HepG2 (cell line): ENCODE measurements around the gene NCOA5. TPM values are rescaled to one million over a fixed set of nuclear protein-coding genes. Genes with fewer than 3 reads are reported as not detected.

Source experiments
- ATAC-seq: fragments of 200-7000 bp; cut with Tn5 transposase; 3 replicates; pipeline ENCODE4 v1.9.1; 2020; ENCODE audit warnings: mild to moderate bottlenecking, moderate library complexity
- BruUV-seq: library from RNA; stranded (reverse); fragments of 400-500 nt; replicated peaks from 2 replicates; lab custom pipeline; 2021; lab: Mats Ljungman, UMichigan
- CTCF ChIA-PET: fragments of 300-600 bp; formaldehyde crosslinking; extraction: SDS; loops from one replicate; lab custom pipeline; 2021; ENCODE audit warnings: low total read pairs, inconsistent platforms, low intra/inter-chr PET ratio; lab: Yijun Ruan, JAX
- POLR2A ChIA-PET: fragments of 350-600 bp; sonication (Branson Sonifier 250); formaldehyde crosslinking; loops from one replicate; lab custom pipeline; 2020; ENCODE audit warnings: antibody characterized with exemption, inconsistent platforms; lab: Yijun Ruan, JAX
- DNase-seq: peaks from one replicate; pipeline ENCODE4 v3.0.0-alpha.2; 2015; ENCODE audit warnings: low spot score
- FAIRE-seq: peaks from 3 replicates; lab custom pipeline; 2011; peaks lifted over from hg19 to GRCh38; lab: Jason Lieb, UNC
- H2AFZ ChIP-seq: one replicate; pipeline ENCODE4 v1.6.1; 2011; ENCODE audit warnings: low read length, inconsistent platforms
- H3K27ac ChIP-seq: fragments of 300-600 bp; 3 replicates; pipeline ENCODE4 v1.8.0; 2011; ENCODE audit warnings: mixed run types, mild to moderate bottlenecking, mixed read lengths, low read length, inconsistent platforms; ENCODE audit not compliant: insufficient read depth; ENCODE audit errors: extremely low read length
- H3K27me3 ChIP-seq, 2 experiments: fragments of 200-600 bp in 1 of 2; 2 replicates in 1 of 2; 3 replicates in 1 of 2; pipeline versions ENCODE4 v1.6.0 to v1.8.0; 2011; ENCODE audit warnings: low read length in 2 of 2, mild to moderate bottlenecking in 2 of 2, moderate library complexity in 2 of 2, inconsistent platforms in 1 of 2; ENCODE audit not compliant: insufficient read depth in 2 of 2, control insufficient read depth in 1 of 2
- H3K36me3 ChIP-seq, 2 experiments: fragments of 200-600 bp in 1 of 2; replicated peaks in 1 of 2; 2 replicates in 1 of 2; 3 replicates in 1 of 2; pipeline versions ENCODE4 v1.5.1 to v1.8.0; 2011; ENCODE audit warnings: low read length in 2 of 2, inconsistent platforms in 1 of 2; ENCODE audit not compliant: insufficient read depth in 2 of 2, control insufficient read depth in 1 of 2
- H3K4me1 ChIP-seq: 2 replicates; pipeline ENCODE4 v1.5.1; 2012; ENCODE audit warnings: low read length, inconsistent platforms; ENCODE audit not compliant: insufficient read depth
- H3K4me2 ChIP-seq: 2 replicates; pipeline ENCODE4 v1.6.0; 2011; ENCODE audit warnings: low read depth, low read length, inconsistent platforms
- H3K4me3 ChIP-seq, 3 experiments: fragments of 200-600 bp in 1 of 3; sonication (generic), shearing (Covaris generic) in 1 of 3; replicated peaks in 1 of 3; 2 replicates each; pipeline ENCODE4 v1.5.1; 2011 to 2016; ENCODE audit warnings: low read length in 3 of 3, inconsistent platforms in 2 of 3, low read depth in 2 of 3, mild to moderate bottlenecking in 2 of 3, control low read depth in 1 of 3, mixed read lengths in 1 of 3; ENCODE audit not compliant: insufficient read depth in 1 of 3
- H3K79me2 ChIP-seq: one replicate; pipeline ENCODE4 v1.6.1; 2011; ENCODE audit warnings: low read length, inconsistent platforms; ENCODE audit not compliant: insufficient read depth
- H3K9ac ChIP-seq: 2 replicates; pipeline ENCODE4 v1.6.0; 2011; ENCODE audit warnings: mild to moderate bottlenecking, low read depth, low read length, inconsistent platforms; ENCODE audit not compliant: insufficient read depth
- H3K9me3 ChIP-seq: 2 replicates; pipeline ENCODE4 v1.5.1; 2012; ENCODE audit warnings: mild to moderate bottlenecking, low read length
- H4K20me1 ChIP-seq: 2 replicates; pipeline ENCODE4 v1.6.0; 2011; ENCODE audit warnings: inconsistent platforms, mild to moderate bottlenecking, low read length, moderate library complexity; ENCODE audit not compliant: insufficient read depth
- HNRNPK ChIP-seq: fragments of 200-400 bp; formaldehyde crosslinking; IDR thresholded peaks from 2 replicates; pipeline ENCODE4 v1.6.1; 2018; ENCODE audit warnings: low read length, low read depth, moderate library complexity, mild to moderate bottlenecking; ENCODE audit not compliant: poor library complexity, severe bottlenecking
- JUND ChIP-seq: sonication (generic); formaldehyde crosslinking; IDR thresholded peaks from 2 replicates; pipeline ENCODE4 v1.8.0; 2022; ENCODE audit warnings: mild to moderate bottlenecking, missing genetic modification reagents
- MIER2 ChIP-seq: IDR thresholded peaks from 2 replicates; pipeline ENCODE4 v1.6.1; 2016; ENCODE audit warnings: missing biosample characterization, missing genetic modification reagents
- REPIN1 ChIP-seq: sonication (generic); formaldehyde crosslinking; IDR thresholded peaks from 2 replicates; pipeline ENCODE4 v1.8.0; 2022; ENCODE audit warnings: missing genetic modification reagents, low read depth, mild to moderate bottlenecking, borderline replicate concordance
- ZNF274 ChIP-seq: sonication (generic); formaldehyde crosslinking; IDR thresholded peaks from 2 replicates; pipeline ENCODE4 v1.5.1; 2020; ENCODE audit warnings: mild to moderate bottlenecking, missing genetic modification reagents
- ZNF282 ChIP-seq: fragments of 450-650 bp; IDR thresholded peaks from 2 replicates; pipeline ENCODE4 v1.6.1; 2018; ENCODE audit not compliant: partially characterized antibody
- ZNF441 ChIP-seq: sonication (generic); formaldehyde crosslinking; IDR thresholded peaks from 2 replicates; pipeline ENCODE4 v1.7.0; 2021; ENCODE audit warnings: missing genetic modification reagents, borderline replicate concordance
- ZNF563 ChIP-seq: sonication (generic); formaldehyde crosslinking; IDR thresholded peaks from 2 replicates; pipeline ENCODE4 v1.8.0; 2022; ENCODE audit warnings: mild to moderate bottlenecking, moderate library complexity, missing genetic modification reagents
- WGBS: methylation state at CpG from one replicate; pipeline ENCODE4 v1.1.6; 2017; ENCODE audit warnings: low lambda C conversion rate; 5-methylcytosine and 5-hydroxymethylcytosine counted together
- in situ Hi-C: cut with HindIII; loops from 2 replicates; pipeline ENCODE4 v1.10.0; 2017; ENCODE audit warnings: low pct_unique_long_range_greater_than_20kb; ENCODE audit not compliant: extremely low pct_ligation_motif_present
- intact Hi-C: fragments of 100-400 bp; cut with micrococcal nuclease; formaldehyde crosslinking; loops from one replicate; pipeline ENCODE4 v1.10.0; 2022; ENCODE audit not compliant: unreplicated experiment
- polyA plus RNA-seq, 8 experiments: library from polyadenylated mRNA; depleted of rRNA in 3 of 8; stranded (reverse) in 7 of 8; unstranded in 1 of 8; fragments of >200 nt; fragmentation: Illumina TruSeq in 4 of 8; extraction: Trizol in 4 of 8; gene quantifications; 2 replicates each; pipeline versions ENCODE4 v1.2.1 to v1.2.3, GENCODE V29; 2011 to 2016; ENCODE audit warnings: low read depth in 4 of 8, missing spikeins in 1 of 8, mixed read lengths in 1 of 8; ENCODE audit not compliant: insufficient read depth in 1 of 8
- total RNA-seq, 5 experiments: library from RNA; depleted of rRNA; stranded (reverse); fragments of >200 nt; fragmentation: Illumina TruSeq; extraction: Trizol; gene quantifications; 2 replicates each; pipeline ENCODE4 v1.2.3, GENCODE V29; 2016; ENCODE audit warnings: low read depth in 1 of 5
- TF ChIP-seq, protein P1 (sequence below): sonication (generic); formaldehyde crosslinking; IDR thresholded peaks from 2 replicates; pipeline ENCODE4 v1.8.1; 2023; ENCODE audit warnings: mild to moderate bottlenecking, moderate library complexity, missing genetic modification reagents
- TF ChIP-seq, protein P2 (sequence below): sonication (generic); formaldehyde crosslinking; IDR thresholded peaks from 2 replicates; pipeline ENCODE4 v1.4.0; 2020; ENCODE audit warnings: missing genetic modification reagents
- TF ChIP-seq, protein P3 (sequence below): sonication (generic); formaldehyde crosslinking; IDR thresholded peaks from 2 replicates; pipeline ENCODE4 v1.5.0; 2020; ENCODE audit warnings: missing genetic modification reagents, mild to moderate bottlenecking, borderline replicate concordance
- TF ChIP-seq, protein P4 (sequence below): sonication (generic); formaldehyde crosslinking; IDR thresholded peaks from 2 replicates; pipeline ENCODE4 v1.4.0; 2020; ENCODE audit warnings: missing genetic modification reagents
- TF ChIP-seq, protein P5 (sequence below): sonication (generic); formaldehyde crosslinking; IDR thresholded peaks from 2 replicates; pipeline ENCODE4 v1.5.0; 2020; ENCODE audit warnings: missing genetic modification reagents
- TF ChIP-seq, protein P6 (sequence below): sonication (generic); formaldehyde crosslinking; IDR thresholded peaks from 2 replicates; pipeline ENCODE4 v1.4.0; 2020; ENCODE audit warnings: mild to moderate bottlenecking, missing genetic modification reagents

NCOA5 gene
- total and polyA plus RNA-seq, 2 of the 13 experiments (the other 11 are each of a cell fraction or from before 2014, with no cell fraction given), result 16.5 to 28.4 TPM

DNA sequence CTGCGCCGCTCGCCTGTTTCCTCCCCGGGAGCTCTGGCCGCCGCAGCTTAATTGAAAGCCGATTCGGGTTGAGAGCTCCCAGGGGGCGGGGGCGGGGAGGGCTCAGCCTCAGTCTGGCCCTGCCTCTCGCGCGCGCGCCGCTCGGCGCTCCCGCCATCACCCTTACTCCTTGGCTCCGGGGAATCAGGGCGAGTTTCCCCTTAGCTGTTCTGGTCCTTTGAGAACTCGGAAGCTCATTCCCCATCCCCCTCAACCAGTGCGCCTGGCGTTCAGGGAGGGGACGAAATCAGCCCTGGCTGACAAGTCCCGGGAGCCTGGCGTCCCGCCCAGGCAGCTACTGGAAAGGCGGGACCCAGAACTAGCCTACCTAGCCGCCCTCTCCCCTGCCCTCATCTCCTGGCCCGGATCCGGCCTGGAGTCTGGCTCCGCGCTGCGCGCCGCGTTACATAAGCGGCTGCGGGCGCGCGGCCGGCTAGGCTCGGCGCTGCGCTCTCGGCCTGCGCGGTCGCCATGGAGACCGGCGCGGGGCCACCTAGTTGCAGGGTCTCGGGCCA lies 58.0 kb downstream of the NCOA5 start:
- CTCF ChIA-PET, result interaction anchor here (1.0 kb wide), 1 partner anchor 9 kb away, joined by 3 read pairs; no protein-coding TSS in a partner anchor
- DNase-seq (no peak), ATAC-seq (peak; percentile 27), FAIRE-seq (no peak)
- Histone ChIP-seq H3K4me2 (peak overlapping the region; percentile 28), H3K9me3 (no peaks in the 10 kb centered on the region), H3K36me3 (no peaks in the 10 kb centered on the region), H3K4me1 (no peaks in the 10 kb centered on the region), H3K79me2 (no peaks in the 10 kb centered on the region), H3K4me3 (peak overlapping the region in 1 of 3 experiments; percentile 24; a peak in 1 of 6 replicates), H2AFZ (no peak overlapping the region), H3K27me3 (peaks cover 7 to 32% of the 10 kb centered on the region in 2 experiments), H3K9ac (no peak overlapping the region), H3K27ac (no peak overlapping the region), H4K20me1 (peaks cover 27% of the 10 kb centered on the region)
- BruUV-seq, result no TSS peak
- intact Hi-C loops (no loop called here), in situ Hi-C loops (no loop called here)
- 8% methylated on average over 43 of the region's 55 CpGs for WGBS
- POLR2A ChIA-PET, result no interaction called here
- TF ChIP-seq ZNF563 (CRISPR knock-in tag) (0 out of 2 replicates have a peak, but pooled peaks have one; percentile 26), JUND (CRISPR knock-in tag) (no peak), MIER2 (CRISPR knock-in tag) (0 out of 2 replicates have a peak, but pooled peaks have one; percentile 52), HNRNPK (peak; percentile 36), ZNF441 (CRISPR knock-in tag) (no peak), ZNF282 (no peak), REPIN1 (no peak), ZNF274 (CRISPR knock-in tag) (no peak)
- TF ChIP-seq, protein P1, sequence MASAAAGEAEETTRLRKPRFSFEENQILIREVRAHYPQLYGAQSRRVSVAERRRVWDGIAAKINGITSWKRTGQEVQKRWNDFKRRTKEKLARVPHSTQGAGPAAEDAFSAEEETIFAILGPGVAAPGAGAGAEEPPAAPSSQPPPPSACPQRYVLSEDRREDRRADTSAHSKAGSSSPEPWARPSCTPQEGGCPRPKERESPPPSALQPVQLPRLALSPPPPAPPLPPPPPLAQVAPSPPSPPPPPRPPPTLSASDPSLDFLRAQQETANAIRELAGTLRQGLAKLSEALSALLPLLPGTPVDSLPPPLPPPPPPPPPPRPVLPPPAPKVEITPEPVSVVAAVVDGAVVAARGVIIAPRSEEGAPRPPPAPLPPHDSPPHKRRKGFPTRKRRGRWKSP (CRISPR knock-in tag), result peak; percentile 44; the same call in 1 of the 2 replicates
- TF ChIP-seq, protein P2, sequence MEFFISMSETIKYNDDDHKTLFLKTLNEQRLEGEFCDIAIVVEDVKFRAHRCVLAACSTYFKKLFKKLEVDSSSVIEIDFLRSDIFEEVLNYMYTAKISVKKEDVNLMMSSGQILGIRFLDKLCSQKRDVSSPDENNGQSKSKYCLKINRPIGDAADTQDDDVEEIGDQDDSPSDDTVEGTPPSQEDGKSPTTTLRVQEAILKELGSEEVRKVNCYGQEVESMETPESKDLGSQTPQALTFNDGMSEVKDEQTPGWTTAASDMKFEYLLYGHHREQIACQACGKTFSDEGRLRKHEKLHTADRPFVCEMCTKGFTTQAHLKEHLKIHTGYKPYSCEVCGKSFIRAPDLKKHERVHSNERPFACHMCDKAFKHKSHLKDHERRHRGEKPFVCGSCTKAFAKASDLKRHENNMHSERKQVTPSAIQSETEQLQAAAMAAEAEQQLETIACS (CRISPR knock-in tag), result peak; percentile 62
- TF ChIP-seq, protein P3, sequence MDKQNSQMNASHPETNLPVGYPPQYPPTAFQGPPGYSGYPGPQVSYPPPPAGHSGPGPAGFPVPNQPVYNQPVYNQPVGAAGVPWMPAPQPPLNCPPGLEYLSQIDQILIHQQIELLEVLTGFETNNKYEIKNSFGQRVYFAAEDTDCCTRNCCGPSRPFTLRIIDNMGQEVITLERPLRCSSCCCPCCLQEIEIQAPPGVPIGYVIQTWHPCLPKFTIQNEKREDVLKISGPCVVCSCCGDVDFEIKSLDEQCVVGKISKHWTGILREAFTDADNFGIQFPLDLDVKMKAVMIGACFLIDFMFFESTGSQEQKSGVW (CRISPR knock-in tag), result no peak
- TF ChIP-seq, protein P4, sequence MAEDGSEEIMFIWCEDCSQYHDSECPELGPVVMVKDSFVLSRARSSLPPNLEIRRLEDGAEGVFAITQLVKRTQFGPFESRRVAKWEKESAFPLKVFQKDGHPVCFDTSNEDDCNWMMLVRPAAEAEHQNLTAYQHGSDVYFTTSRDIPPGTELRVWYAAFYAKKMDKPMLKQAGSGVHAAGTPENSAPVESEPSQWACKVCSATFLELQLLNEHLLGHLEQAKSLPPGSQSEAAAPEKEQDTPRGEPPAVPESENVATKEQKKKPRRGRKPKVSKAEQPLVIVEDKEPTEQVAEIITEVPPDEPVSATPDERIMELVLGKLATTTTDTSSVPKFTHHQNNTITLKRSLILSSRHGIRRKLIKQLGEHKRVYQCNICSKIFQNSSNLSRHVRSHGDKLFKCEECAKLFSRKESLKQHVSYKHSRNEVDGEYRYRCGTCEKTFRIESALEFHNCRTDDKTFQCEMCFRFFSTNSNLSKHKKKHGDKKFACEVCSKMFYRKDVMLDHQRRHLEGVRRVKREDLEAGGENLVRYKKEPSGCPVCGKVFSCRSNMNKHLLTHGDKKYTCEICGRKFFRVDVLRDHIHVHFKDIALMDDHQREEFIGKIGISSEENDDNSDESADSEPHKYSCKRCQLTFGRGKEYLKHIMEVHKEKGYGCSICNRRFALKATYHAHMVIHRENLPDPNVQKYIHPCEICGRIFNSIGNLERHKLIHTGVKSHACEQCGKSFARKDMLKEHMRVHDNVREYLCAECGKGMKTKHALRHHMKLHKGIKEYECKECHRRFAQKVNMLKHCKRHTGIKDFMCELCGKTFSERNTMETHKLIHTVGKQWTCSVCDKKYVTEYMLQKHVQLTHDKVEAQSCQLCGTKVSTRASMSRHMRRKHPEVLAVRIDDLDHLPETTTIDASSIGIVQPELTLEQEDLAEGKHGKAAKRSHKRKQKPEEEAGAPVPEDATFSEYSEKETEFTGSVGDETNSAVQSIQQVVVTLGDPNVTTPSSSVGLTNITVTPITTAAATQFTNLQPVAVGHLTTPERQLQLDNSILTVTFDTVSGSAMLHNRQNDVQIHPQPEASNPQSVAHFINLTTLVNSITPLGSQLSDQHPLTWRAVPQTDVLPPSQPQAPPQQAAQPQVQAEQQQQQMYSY (CRISPR knock-in tag), result peak; percentile 81
- TF ChIP-seq, protein P5, sequence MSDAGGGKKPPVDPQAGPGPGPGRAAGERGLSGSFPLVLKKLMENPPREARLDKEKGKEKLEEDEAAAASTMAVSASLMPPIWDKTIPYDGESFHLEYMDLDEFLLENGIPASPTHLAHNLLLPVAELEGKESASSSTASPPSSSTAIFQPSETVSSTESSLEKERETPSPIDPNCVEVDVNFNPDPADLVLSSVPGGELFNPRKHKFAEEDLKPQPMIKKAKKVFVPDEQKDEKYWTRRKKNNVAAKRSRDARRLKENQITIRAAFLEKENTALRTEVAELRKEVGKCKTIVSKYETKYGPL (CRISPR knock-in tag), result peak; percentile 22; the same call in 1 of the 2 replicates
- TF ChIP-seq, protein P6, sequence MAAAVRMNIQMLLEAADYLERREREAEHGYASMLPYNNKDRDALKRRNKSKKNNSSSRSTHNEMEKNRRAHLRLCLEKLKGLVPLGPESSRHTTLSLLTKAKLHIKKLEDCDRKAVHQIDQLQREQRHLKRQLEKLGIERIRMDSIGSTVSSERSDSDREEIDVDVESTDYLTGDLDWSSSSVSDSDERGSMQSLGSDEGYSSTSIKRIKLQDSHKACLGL (CRISPR knock-in tag), result 0 out of 2 replicates have a peak, but pooled peaks have one; percentile 30
